PC-9 (cell line): ENCODE data around the gene MOB3B. TPM values are rescaled to one million over a fixed set of nuclear protein-coding genes. Genes with fewer than 3 reads are reported as not detected.

Experiments
- BruUV-seq: library from RNA; stranded (reverse); fragments of 400-500 nt; replicated peaks from 2 replicates; lab custom pipeline; 2021; lab: Mats Ljungman, UMichigan
- CTCF ChIA-PET: fragments of 300-600 bp; sonication (Branson Sonifier 250); formaldehyde crosslinking; loops from one replicate; lab custom pipeline; 2022; ENCODE audit warnings: antibody characterized with exemption; lab: Charles Lee
- POLR2A ChIA-PET: fragments of 300-600 bp; sonication (Branson Sonifier 250); formaldehyde crosslinking; loops from one replicate; lab custom pipeline; 2022; ENCODE audit warnings: antibody characterized with exemption; ENCODE audit not compliant: unreplicated experiment; lab: Charles Lee
- DNase-seq, 2 experiments: peaks; one replicate each; pipeline versions ENCODE4 v3.0.0 to v3.0.0-alpha.2; 2015 to 2022; ENCODE audit warnings: mixed read lengths in 1 of 2
- H2AFZ ChIP-seq: fragments of 200-600 bp; sonication (generic); 2 replicates; pipeline ENCODE4 v1.8.1; 2017; ENCODE audit warnings: antibody characterized with exemption
- H3F3A ChIP-seq: fragments of 200-600 bp; sonication (generic); 2 replicates; pipeline ENCODE4 v1.8.1; 2017; ENCODE audit warnings: antibody characterized with exemption, mild to moderate bottlenecking, low read depth; ENCODE audit not compliant: insufficient read depth
- H3K27ac ChIP-seq: fragments of 200-600 bp; sonication (generic); 2 replicates; pipeline ENCODE4 v1.6.1; 2016; ENCODE audit warnings: mixed run types
- H3K27me3 ChIP-seq: fragments of 200-600 bp; sonication (generic); 2 replicates; pipeline ENCODE4 v1.6.1; 2016; ENCODE audit warnings: low read depth, mixed run types; ENCODE audit not compliant: insufficient read depth
- H3K36me3 ChIP-seq: fragments of 200-600 bp; sonication (generic); 2 replicates; pipeline ENCODE4 v1.6.1; 2016; ENCODE audit warnings: low read depth, mixed run types
- H3K4me1 ChIP-seq: fragments of 200-600 bp; sonication (generic); replicated peaks from 2 replicates; pipeline ENCODE4 v1.6.1; 2016; ENCODE audit warnings: mixed run types; ENCODE audit not compliant: insufficient read depth
- H3K4me2 ChIP-seq: fragments of 200-600 bp; sonication (generic); 2 replicates; pipeline ENCODE4 v1.6.1; 2017; ENCODE audit warnings: mixed run types
- H3K4me3 ChIP-seq: fragments of 200-600 bp; sonication (generic); 2 replicates; pipeline ENCODE4 v1.6.1; 2016; ENCODE audit warnings: mixed run types
- H3K79me2 ChIP-seq: fragments of 200-600 bp; sonication (generic); 2 replicates; pipeline ENCODE4 v1.6.1; 2017; ENCODE audit warnings: low read depth, mixed run types
- H3K9me2 ChIP-seq: fragments of 200-600 bp; sonication (generic); 2 replicates; pipeline ENCODE4 v1.8.1; 2017; ENCODE audit warnings: mild to moderate bottlenecking; ENCODE audit not compliant: insufficient read depth
- H3K9me3 ChIP-seq: fragments of 200-600 bp; sonication (generic); 2 replicates; pipeline ENCODE4 v1.8.1; 2016; ENCODE audit warnings: low read depth; ENCODE audit not compliant: insufficient read depth
- H4K20me1 ChIP-seq: fragments of 200-600 bp; sonication (generic); 2 replicates; pipeline ENCODE4 v1.8.1; 2017; ENCODE audit not compliant: insufficient read depth
- EZH2 ChIP-seq: fragments of 200-600 bp; sonication (generic); IDR thresholded peaks from 2 replicates; pipeline ENCODE4 v1.8.0; 2017; ENCODE audit warnings: antibody characterized with exemption, low read depth
- intact Hi-C: fragments of 100-400 bp; cut with micrococcal nuclease; formaldehyde crosslinking; loops from one replicate; pipeline ENCODE4 v1.10.0; 2022; ENCODE audit not compliant: unreplicated experiment
- total RNA-seq: library from RNA; stranded (reverse); gene quantifications from 2 replicates; pipeline ENCODE4 v1.2.3, GENCODE V29; 2021
- TF ChIP-seq, protein P1 (sequence below): fragments of 200-600 bp; sonication (generic); conservative IDR thresholded peaks from 2 replicates; pipeline ENCODE4 v1.6.1; 2017; ENCODE audit warnings: mixed run types, antibody characterized with exemption, mild to moderate bottlenecking, moderate library complexity

The MOB3B gene
- total RNA-seq, 1 experiment from 2014 or later, result 4.4 TPM

DNA sequence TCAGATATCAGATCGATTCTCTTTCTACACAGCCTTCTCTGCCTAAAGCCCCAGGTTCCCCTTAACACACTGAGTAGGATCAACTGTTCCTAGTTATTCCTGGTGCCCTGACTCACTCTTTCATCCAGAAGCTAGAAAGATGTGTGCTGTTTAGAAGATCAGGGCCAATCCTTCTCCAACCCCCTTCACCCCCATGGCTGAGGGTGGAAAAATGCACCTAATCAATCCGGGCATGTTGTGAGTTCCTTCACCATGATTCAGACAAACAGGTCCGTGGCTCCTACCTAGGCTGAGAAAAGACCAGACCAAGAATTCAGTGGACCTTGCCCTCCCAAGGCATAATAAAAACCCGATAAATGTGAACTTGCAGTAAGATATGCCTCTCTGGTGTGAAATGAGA, 147.3 kb downstream of the MOB3B start:
- Histone ChIP-seq H3K36me3 (no peaks in the 10 kb centered on the region), H3K27ac (no peak overlapping the region), H3K4me1 (no peaks in the 10 kb centered on the region), H4K20me1 (no peaks in the 10 kb centered on the region), H3K4me3 (no peak overlapping the region), H3K9me3 (no peaks in the 10 kb centered on the region), H3F3A (no peaks in the 10 kb centered on the region), H3K27me3 (no peaks in the 10 kb centered on the region), H3K79me2 (no peaks in the 10 kb centered on the region), H2AFZ (no peak overlapping the region), H3K9me2 (no peaks in the 10 kb centered on the region), H3K4me2 (no peak overlapping the region)
- BruUV-seq, result no TSS peak
- POLR2A ChIA-PET, result no interaction called here
- intact Hi-C loops, result no loop called here
- CTCF ChIA-PET, result no interaction called here
- TF ChIP-seq, protein P1, sequence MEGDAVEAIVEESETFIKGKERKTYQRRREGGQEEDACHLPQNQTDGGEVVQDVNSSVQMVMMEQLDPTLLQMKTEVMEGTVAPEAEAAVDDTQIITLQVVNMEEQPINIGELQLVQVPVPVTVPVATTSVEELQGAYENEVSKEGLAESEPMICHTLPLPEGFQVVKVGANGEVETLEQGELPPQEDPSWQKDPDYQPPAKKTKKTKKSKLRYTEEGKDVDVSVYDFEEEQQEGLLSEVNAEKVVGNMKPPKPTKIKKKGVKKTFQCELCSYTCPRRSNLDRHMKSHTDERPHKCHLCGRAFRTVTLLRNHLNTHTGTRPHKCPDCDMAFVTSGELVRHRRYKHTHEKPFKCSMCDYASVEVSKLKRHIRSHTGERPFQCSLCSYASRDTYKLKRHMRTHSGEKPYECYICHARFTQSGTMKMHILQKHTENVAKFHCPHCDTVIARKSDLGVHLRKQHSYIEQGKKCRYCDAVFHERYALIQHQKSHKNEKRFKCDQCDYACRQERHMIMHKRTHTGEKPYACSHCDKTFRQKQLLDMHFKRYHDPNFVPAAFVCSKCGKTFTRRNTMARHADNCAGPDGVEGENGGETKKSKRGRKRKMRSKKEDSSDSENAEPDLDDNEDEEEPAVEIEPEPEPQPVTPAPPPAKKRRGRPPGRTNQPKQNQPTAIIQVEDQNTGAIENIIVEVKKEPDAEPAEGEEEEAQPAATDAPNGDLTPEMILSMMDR, result no peak
- no peak for TF ChIP-seq EZH2
- DNase-seq, result no peak

DNA sequence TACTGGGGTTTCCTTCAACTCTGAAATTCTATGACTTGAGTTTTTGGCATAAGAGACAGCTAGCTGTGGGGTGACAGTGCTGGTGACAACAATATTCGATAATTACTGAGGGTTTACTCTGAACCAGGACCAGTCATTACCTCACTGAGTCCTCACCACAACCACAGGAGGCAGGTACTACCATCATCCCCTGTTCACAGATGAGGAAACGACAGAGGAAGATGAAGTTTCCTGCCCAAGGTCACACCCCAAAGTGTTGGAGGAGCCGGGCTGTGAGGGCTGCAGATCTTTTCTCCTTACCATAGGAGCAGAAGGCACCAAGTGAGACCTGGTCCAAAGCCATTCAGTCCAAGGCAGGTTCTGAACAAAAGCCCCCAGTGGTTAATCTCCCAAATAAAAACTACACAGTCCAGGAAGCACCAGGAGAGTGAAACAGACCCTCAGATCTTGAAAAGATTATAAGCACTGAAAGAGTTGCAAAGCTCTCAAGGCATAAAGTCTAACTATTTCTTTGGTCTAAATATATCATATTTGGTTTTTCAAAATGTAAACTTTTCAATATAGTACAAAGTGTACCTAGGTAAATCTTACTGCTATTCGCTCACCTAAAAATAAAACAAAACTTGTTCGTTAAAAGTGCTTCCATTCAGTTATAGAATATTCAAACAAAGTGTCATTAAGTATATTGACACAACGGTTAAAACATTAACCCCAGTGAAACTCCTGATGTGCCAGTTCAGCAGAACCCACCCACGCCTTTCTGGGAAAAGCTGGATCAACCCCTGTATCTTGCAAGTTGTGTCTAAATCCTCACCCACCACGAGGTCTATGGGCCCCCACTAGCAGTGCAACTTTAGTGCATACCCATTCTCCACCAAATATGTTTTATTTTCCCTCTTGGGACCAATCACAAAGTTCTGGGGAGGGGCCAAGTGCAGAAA, 150.0 kb downstream of the MOB3B start:
- ChIA-PET CTCF (no interaction called here), POLR2A (no interaction called here)
- Histone ChIP-seq H3K4me1 (no peaks in the 10 kb centered on the region), H3K79me2 (no peaks in the 10 kb centered on the region), H3K9me2 (no peaks in the 10 kb centered on the region), H3K9me3 (no peaks in the 10 kb centered on the region), H3K4me2 (no peak overlapping the region), H3K4me3 (no peak overlapping the region), H3K36me3 (no peaks in the 10 kb centered on the region), H3K27ac (no peak overlapping the region), H4K20me1 (no peaks in the 10 kb centered on the region), H3F3A (no peaks in the 10 kb centered on the region), H2AFZ (no peak overlapping the region), H3K27me3 (no peaks in the 10 kb centered on the region)
- intact Hi-C loops, result loop anchor here (10.0 kb wide), 1 partner anchor 45 kb away; no protein-coding TSS in a partner anchor
- TF ChIP-seq, protein P1, result no peak
- TF ChIP-seq EZH2, result no peak
- no peak for DNase-seq
- BruUV-seq, result no TSS peak

DNA sequence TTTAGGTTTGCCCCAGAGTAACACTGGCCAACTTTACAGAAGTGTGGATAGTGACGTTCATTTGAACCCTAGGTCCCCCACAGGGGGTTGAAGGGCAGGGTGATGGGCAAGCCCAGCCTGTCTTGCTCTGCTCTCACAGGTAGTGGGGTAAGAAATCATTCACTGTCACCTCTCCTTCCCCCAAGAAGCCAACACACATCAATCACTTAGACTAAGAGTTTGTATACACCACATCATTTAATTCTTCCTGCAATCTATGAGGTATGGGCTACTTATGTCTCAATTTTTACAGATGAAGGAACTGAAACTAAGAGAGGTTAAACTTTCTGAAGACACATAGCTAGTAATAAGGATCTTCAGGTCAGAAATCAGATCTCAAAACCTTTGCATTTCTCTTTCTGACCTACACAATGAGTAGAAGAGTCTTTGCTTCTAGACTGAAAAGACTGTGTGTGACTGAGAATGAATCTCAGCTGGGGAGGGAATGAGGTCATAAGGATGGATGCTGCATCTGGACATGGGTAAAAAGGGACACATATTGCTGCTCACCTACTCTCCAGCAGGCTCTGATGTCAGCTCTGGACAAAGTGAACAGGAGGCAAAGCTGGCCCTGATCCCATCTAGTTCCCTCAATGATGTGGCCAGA, 151.7 kb downstream of the MOB3B start:
- CTCF ChIA-PET, result no interaction called here

More for the DNA sequence above, 151.7 kb downstream of the MOB3B start:
- H3K36me3 ChIP-seq, result no peaks in the 10 kb centered on the region
- no peak overlapping the region for H3K4me2 ChIP-seq
- H3K4me3 ChIP-seq, result no peak overlapping the region
- intact Hi-C loops, result loop anchor here (10.0 kb wide), 1 partner anchor 47 kb away; no protein-coding TSS in a partner anchor
- no peaks in the 10 kb centered on the region for H3K9me3 ChIP-seq
- BruUV-seq, result no TSS peak
- no peak for DNase-seq
- no peak overlapping the region for H2AFZ ChIP-seq
- H3K27ac ChIP-seq, result no peak overlapping the region
- H4K20me1 ChIP-seq, result no peaks in the 10 kb centered on the region
- no peaks in the 10 kb centered on the region for H3K27me3 ChIP-seq
- no peaks in the 10 kb centered on the region for H3K9me2 ChIP-seq
- H3K4me1 ChIP-seq, result no peaks in the 10 kb centered on the region
- TF ChIP-seq, protein P1, result no peak
- no peak for TF ChIP-seq EZH2
- POLR2A ChIA-PET, result no interaction called here
- H3F3A ChIP-seq, result no peaks in the 10 kb centered on the region
- H3K79me2 ChIP-seq, result no peaks in the 10 kb centered on the region
